HCT116 (cell line): ENCODE measurements around the gene PITPNC1. TPM values are rescaled to one million over a fixed set of nuclear protein-coding genes. Genes with fewer than 3 reads are reported as not detected.

Source experiments
- ATAC-seq: fragments of 200-7000 bp; cut with Tn5 transposase; 2 replicates; pipeline ENCODE4 v1.9.1; 2020; ENCODE audit warnings: mild to moderate bottlenecking, moderate library complexity
- BruUV-seq: library from RNA; stranded (reverse); fragments of 400-500 nt; replicated peaks from 2 replicates; lab custom pipeline; 2021; lab: Mats Ljungman, UMichigan
- CTCF ChIA-PET: fragments of 300-600 bp; sonication (Branson Sonifier 250); formaldehyde crosslinking; loops from one replicate; lab custom pipeline; 2021; ENCODE audit warnings: antibody characterized with exemption; lab: Charles Lee
- POLR2A ChIA-PET: fragments of 300-600, 350-600 bp; sonication (Branson Sonifier 250); formaldehyde crosslinking; loops from one replicate; lab custom pipeline; 2021; ENCODE audit warnings: antibody characterized with exemption; lab: Charles Lee
- RAD21 ChIA-PET, 2 experiments: fragments of 300-600 bp; sonication (Branson Sonifier 250); formaldehyde crosslinking; loops; one replicate each; lab custom pipeline; 2023; ENCODE audit warnings: low total read pairs in 2 of 2; ENCODE audit not compliant: uncharacterized antibody in 2 of 2, unreplicated experiment in 2 of 2, low non-redundant PET in 1 of 2; lab: Charles Lee
- DNase-seq: peaks from one replicate; pipeline ENCODE4 v3.0.0-alpha.2; 2010; ENCODE audit warnings: low read depth, low spot score
- H2AFZ ChIP-seq: fragments of 200-600 bp; shearing (Covaris generic), sonication (generic); 2 replicates; pipeline ENCODE4 v1.6.1; 2017; ENCODE audit warnings: low read depth, mixed run types, mixed read lengths, antibody characterized with exemption, low read length; ENCODE audit not compliant: poor library complexity, severe bottlenecking
- H3K27ac ChIP-seq: 2 replicates; pipeline ENCODE4 v1.5.1; 2012; ENCODE audit warnings: low read depth, low read length
- H3K27me3 ChIP-seq: fragments of 200-600 bp; sonication (generic); 2 replicates; pipeline ENCODE4 v1.6.1; 2016; ENCODE audit warnings: mixed run types, low read length, mixed read lengths; ENCODE audit not compliant: insufficient read depth
- H3K36me3 ChIP-seq, 2 experiments: fragments of 200-500 bp in 1 of 2; fragments of 200-600 bp in 1 of 2; sonication (Bioruptor generic) in 1 of 2; sonication (generic) in 1 of 2; 2 replicates each; pipeline versions ENCODE4 v1.5.1 to v1.6.1; 2014 to 2016; ENCODE audit warnings: low read length in 2 of 2, inconsistent platforms in 1 of 2, mixed read lengths in 1 of 2, mixed run types in 1 of 2; ENCODE audit not compliant: insufficient read depth in 2 of 2, control insufficient read depth in 1 of 2
- H3K4me1 ChIP-seq, 2 experiments: fragments of 200-600 bp in 1 of 2; sonication (generic) in 1 of 2; 2 replicates each; pipeline versions ENCODE4 v1.5.1 to v1.6.1; 2012 to 2017; ENCODE audit warnings: low read length in 2 of 2, inconsistent platforms in 1 of 2, mild to moderate bottlenecking in 1 of 2, mixed read lengths in 1 of 2, mixed run types in 1 of 2, moderate library complexity in 1 of 2; ENCODE audit not compliant: insufficient read depth in 2 of 2, control insufficient read depth in 1 of 2
- H3K4me2 ChIP-seq: fragments of 200-600 bp; sonication (generic); 2 replicates; pipeline ENCODE4 v1.6.1; 2017; ENCODE audit warnings: mixed run types, low read length, mixed read lengths
- H3K4me3 ChIP-seq, 2 experiments: fragments of 200-600 bp in 1 of 2; sonication (generic) in 1 of 2; replicated peaks in 1 of 2; 2 replicates each; pipeline ENCODE4 v1.5.1; 2011 to 2016; ENCODE audit warnings: low read length in 2 of 2, control low read depth in 1 of 2, low read depth in 1 of 2, mild to moderate bottlenecking in 1 of 2, mixed read lengths in 1 of 2, mixed run types in 1 of 2
- H3K79me2 ChIP-seq: fragments of 200-600 bp; sonication (generic); 2 replicates; pipeline ENCODE4 v1.6.1; 2017; ENCODE audit warnings: mild to moderate bottlenecking, mixed run types, low read length, moderate library complexity, mixed read lengths; ENCODE audit not compliant: insufficient read depth
- H3K9ac ChIP-seq: fragments of 200-600 bp; sonication (generic); 2 replicates; pipeline ENCODE4 v1.6.1; 2016; ENCODE audit warnings: low read length, mixed read lengths
- H3K9me2 ChIP-seq: fragments of 200-600 bp; sonication (generic), shearing (Covaris generic); 2 replicates; pipeline ENCODE4 v1.6.1; 2017; ENCODE audit warnings: mixed run types, mild to moderate bottlenecking, moderate library complexity; ENCODE audit not compliant: insufficient read depth
- H3K9me3 ChIP-seq, 2 experiments: fragments of 200-500 bp in 1 of 2; fragments of 200-600 bp in 1 of 2; sonication (Bioruptor generic) in 1 of 2; sonication (generic) in 1 of 2; 2 replicates each; pipeline ENCODE4 v1.6.1; 2014 to 2017; ENCODE audit warnings: low read length in 2 of 2, mixed read lengths in 2 of 2, inconsistent platforms in 1 of 2, low read depth in 1 of 2, mild to moderate bottlenecking in 1 of 2, mixed run types in 1 of 2, moderate library complexity in 1 of 2; ENCODE audit not compliant: control insufficient read depth in 1 of 2, insufficient read depth in 1 of 2
- H4K20me1 ChIP-seq: fragments of 200-600 bp; sonication (generic), shearing (Covaris generic); 2 replicates; pipeline ENCODE4 v1.6.1; 2017; ENCODE audit warnings: mixed run types, mild to moderate bottlenecking, moderate library complexity; ENCODE audit not compliant: insufficient read depth
- CEBPB ChIP-seq: IDR thresholded peaks from 2 replicates; pipeline ENCODE4 v1.6.1; 2012; ENCODE audit warnings: low read depth
- CTCF ChIP-seq, 3 experiments: fragments of 200-600 bp in 1 of 3; sonication (generic) in 1 of 3; IDR thresholded peaks in 2 of 3; conservative IDR thresholded peaks in 1 of 3; 2 replicates each; pipeline ENCODE4 v1.5.1; 2012 to 2017; ENCODE audit warnings: low read depth in 2 of 3, low read length in 2 of 3, antibody characterized with exemption in 1 of 3, borderline replicate concordance in 1 of 3, control low read depth in 1 of 3, mild to moderate bottlenecking in 1 of 3, mixed read lengths in 1 of 3, mixed run types in 1 of 3, moderate library complexity in 1 of 3; ENCODE audit not compliant: insufficient read depth in 1 of 3
- ELF1 ChIP-seq: IDR thresholded peaks from 2 replicates; pipeline ENCODE4 v1.6.1; 2012; ENCODE audit warnings: low read depth, borderline replicate concordance
- EZH2 ChIP-seq: fragments of 200-600 bp; sonication (generic); IDR thresholded peaks from 2 replicates; pipeline ENCODE4 v1.6.1; 2017; ENCODE audit warnings: antibody characterized with exemption, mixed run types
- MAX ChIP-seq: IDR thresholded peaks from 2 replicates; pipeline ENCODE4 v1.6.1; 2012
- POLR2A ChIP-seq: IDR thresholded peaks from 2 replicates; pipeline ENCODE4 v1.7.0; 2011; ENCODE audit warnings: borderline replicate concordance; ENCODE audit not compliant: insufficient read depth, insufficient read length; ENCODE audit errors: extremely low read depth
- SP1 ChIP-seq: IDR thresholded peaks from 2 replicates; pipeline ENCODE4 v1.6.1; 2012; ENCODE audit warnings: low read depth
- SRF ChIP-seq: IDR thresholded peaks from 2 replicates; pipeline ENCODE4 v1.6.1; 2012; ENCODE audit warnings: low read depth
- TCF7L2 ChIP-seq: IDR thresholded peaks from 2 replicates; pipeline ENCODE4 v1.7.0; 2011; ENCODE audit warnings: borderline replicate concordance, inconsistent platforms; ENCODE audit not compliant: insufficient read depth, insufficient read length; ENCODE audit errors: extremely low read depth
- ZNF274 ChIP-seq: fragments of 200-500 bp; sonication (Bioruptor generic); IDR thresholded peaks from 2 replicates; pipeline ENCODE4 v1.6.1; 2014; ENCODE audit warnings: mild to moderate bottlenecking, low read depth, low read length, inconsistent platforms
- intact Hi-C: fragments of 100-400 bp; cut with micrococcal nuclease; formaldehyde crosslinking; loops from 2 replicates; pipeline ENCODE4 v1.10.0; 2022
- total RNA-seq: library from RNA; stranded (reverse); gene quantifications from one replicate; pipeline ENCODE4 v1.2.1, GENCODE V29; 2021; ENCODE audit not compliant: unreplicated experiment
- TF ChIP-seq, protein P1 (sequence below): IDR thresholded peaks from 2 replicates; pipeline ENCODE4 v1.6.1; 2012; ENCODE audit warnings: low read depth
- TF ChIP-seq, protein P2 (sequence below): IDR thresholded peaks from 2 replicates; pipeline ENCODE4 v1.6.1; 2012

The PITPNC1 gene
- total RNA-seq, 1 experiment from 2014 or later, result 41.9 TPM

- no TSS peak for BruUV-seq
- ATAC-seq (no peak), DNase-seq (no peak)
- H4K20me1 ChIP-seq, result no peaks in the 10 kb centered on the region
- ChIA-PET CTCF (interaction anchor here (2.8 to 3.9 kb wide), 3 partner anchors 98 to 126 kb away, joined by 21 to 41 read pairs (median 26); no protein-coding TSS in a partner anchor), RAD21 (interaction anchor here in 1 of 2 experiments (2.4 kb wide), 1 partner anchor 56 kb away, joined by 8 read pairs; no protein-coding TSS in a partner anchor), POLR2A (interaction anchor here (0.6 kb wide), 1 partner anchor 12 kb away, joined by 3 read pairs; no protein-coding TSS in a partner anchor)
- H3K9ac ChIP-seq, result no peak overlapping the region
- no peak overlapping the region for H3K27ac ChIP-seq
- H3K79me2 ChIP-seq, result peaks cover 21% of the 10 kb centered on the region; the same call in 1 of the 2 replicates
- no peak overlapping the region for H3K4me2 ChIP-seq
- TF ChIP-seq CEBPB (no peak), ELF1 (no peak), TCF7L2 (no peak), ZNF274 (no peak)
- no peaks in the 10 kb centered on the region for H3K36me3 ChIP-seq
- H3K4me1 ChIP-seq, result peaks cover 13 to 52% of the 10 kb centered on the region in 2 experiments
- H3K9me3 ChIP-seq, result no peaks in the 10 kb centered on the region
- H3K4me3 ChIP-seq, result no peak overlapping the region
- H3K27me3 ChIP-seq, result no peaks in the 10 kb centered on the region
- no peaks in the 10 kb centered on the region for H3K9me2 ChIP-seq
- H2AFZ ChIP-seq, result no peak overlapping the region
- intact Hi-C loops, result no loop called here
Observed at GRCh38 chr17:67476787-67477335, 99.8 kb downstream of the PITPNC1 start.

- intact Hi-C loops, result no loop called here
- Histone ChIP-seq H3K4me1 (peaks cover 13 to 54% of the 10 kb centered on the region in 2 experiments), H3K79me2 (peaks cover 21% of the 10 kb centered on the region; the same call in 1 of the 2 replicates), H3K4me2 (peak overlapping the region; percentile 66), H3K9ac (peak overlapping the region; percentile 34), H3K36me3 (no peaks in the 10 kb centered on the region), H3K9me2 (no peaks in the 10 kb centered on the region), H2AFZ (peak overlapping the region; percentile 33), H3K9me3 (no peaks in the 10 kb centered on the region), H3K27me3 (no peaks in the 10 kb centered on the region), H3K27ac (no peak overlapping the region), H4K20me1 (no peaks in the 10 kb centered on the region), H3K4me3 (no peak overlapping the region)
- ChIA-PET RAD21 (interaction anchor here in 1 of 2 experiments (0.6 kb wide), 1 partner anchor 69 kb away, joined by 6 read pairs; no protein-coding TSS in a partner anchor), POLR2A (no interaction called here), CTCF (interaction anchor here (1.2 kb wide), 1 partner anchor 99 kb away, joined by 5 read pairs; no protein-coding TSS in a partner anchor)
- ATAC-seq (peak; percentile 47), DNase-seq (peak; percentile 43)
- no TSS peak for BruUV-seq
- TF ChIP-seq POLR2A (no peak), CEBPB (no peak), CTCF (IDR thresholded peaks at IDR 0.05 in 2 of 3, conservative IDR thresholded peaks at IDR 0.05 in 1 of 3; ENCODE audit: borderline replicate concordance in 1 of 3, insufficient read depth in 1 of 3, low read depth in 2 of 3, low read length in 2 of 3) (no peak), SRF (no peak), EZH2 (no peak), MAX (peak; percentile 59; the same call in 1 of the 2 replicates), ZNF274 (no peak), TCF7L2 (no peak), SP1 (peak; percentile 71)
- TF ChIP-seq, protein P1, sequence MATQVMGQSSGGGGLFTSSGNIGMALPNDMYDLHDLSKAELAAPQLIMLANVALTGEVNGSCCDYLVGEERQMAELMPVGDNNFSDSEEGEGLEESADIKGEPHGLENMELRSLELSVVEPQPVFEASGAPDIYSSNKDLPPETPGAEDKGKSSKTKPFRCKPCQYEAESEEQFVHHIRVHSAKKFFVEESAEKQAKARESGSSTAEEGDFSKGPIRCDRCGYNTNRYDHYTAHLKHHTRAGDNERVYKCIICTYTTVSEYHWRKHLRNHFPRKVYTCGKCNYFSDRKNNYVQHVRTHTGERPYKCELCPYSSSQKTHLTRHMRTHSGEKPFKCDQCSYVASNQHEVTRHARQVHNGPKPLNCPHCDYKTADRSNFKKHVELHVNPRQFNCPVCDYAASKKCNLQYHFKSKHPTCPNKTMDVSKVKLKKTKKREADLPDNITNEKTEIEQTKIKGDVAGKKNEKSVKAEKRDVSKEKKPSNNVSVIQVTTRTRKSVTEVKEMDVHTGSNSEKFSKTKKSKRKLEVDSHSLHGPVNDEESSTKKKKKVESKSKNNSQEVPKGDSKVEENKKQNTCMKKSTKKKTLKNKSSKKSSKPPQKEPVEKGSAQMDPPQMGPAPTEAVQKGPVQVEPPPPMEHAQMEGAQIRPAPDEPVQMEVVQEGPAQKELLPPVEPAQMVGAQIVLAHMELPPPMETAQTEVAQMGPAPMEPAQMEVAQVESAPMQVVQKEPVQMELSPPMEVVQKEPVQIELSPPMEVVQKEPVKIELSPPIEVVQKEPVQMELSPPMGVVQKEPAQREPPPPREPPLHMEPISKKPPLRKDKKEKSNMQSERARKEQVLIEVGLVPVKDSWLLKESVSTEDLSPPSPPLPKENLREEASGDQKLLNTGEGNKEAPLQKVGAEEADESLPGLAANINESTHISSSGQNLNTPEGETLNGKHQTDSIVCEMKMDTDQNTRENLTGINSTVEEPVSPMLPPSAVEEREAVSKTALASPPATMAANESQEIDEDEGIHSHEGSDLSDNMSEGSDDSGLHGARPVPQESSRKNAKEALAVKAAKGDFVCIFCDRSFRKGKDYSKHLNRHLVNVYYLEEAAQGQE, result no peak
- TF ChIP-seq, protein P2, sequence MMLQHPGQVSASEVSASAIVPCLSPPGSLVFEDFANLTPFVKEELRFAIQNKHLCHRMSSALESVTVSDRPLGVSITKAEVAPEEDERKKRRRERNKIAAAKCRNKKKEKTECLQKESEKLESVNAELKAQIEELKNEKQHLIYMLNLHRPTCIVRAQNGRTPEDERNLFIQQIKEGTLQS, result no peak
Observed at GRCh38 chr17:67477687-67478086, 100.6 kb downstream of the PITPNC1 start.
